Fibroblast of skin of right quadriceps (primary cell): Measurements from ENCODE around the gene PHLPP1.
"Not testable (repeated sequence)": the region's sequence is repeated elsewhere in the genome, so short reads cannot be mapped to it uniquely, and the experiment has no call there.

Experiments
- DNase-seq: peaks from one replicate; pipeline ENCODE4 v3.0.0-alpha.2; 2013

The PHLPP1 gene

DNA sequence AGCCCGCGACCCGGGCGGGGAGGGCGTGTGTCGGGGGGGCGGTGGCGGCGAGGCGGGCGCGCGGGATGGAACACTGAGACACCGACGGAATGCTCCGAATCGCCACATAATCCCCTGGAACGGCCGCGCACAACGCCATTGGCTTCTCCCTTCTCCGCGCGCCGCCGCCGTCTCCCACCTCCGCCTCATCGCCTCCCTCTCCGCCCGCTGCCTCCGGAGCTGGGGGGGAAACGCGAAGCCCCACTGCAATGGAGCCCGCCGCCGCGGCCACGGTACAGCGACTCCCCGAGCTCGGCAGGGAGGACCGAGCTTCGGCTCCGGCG, at the start of gene PHLPP1:
Gene PHLPP1 (plus strand): TSS at position 106 of the 323 bp plus-strand sequence. CDS start 143 bp downstream, at position 249.
- no peak for DNase-seq

- DNase-seq = no peak
Measured at GRCh38 chr18:62669225-62669624, 46.1 kb upstream of the PHLPP1 start.

DNA sequence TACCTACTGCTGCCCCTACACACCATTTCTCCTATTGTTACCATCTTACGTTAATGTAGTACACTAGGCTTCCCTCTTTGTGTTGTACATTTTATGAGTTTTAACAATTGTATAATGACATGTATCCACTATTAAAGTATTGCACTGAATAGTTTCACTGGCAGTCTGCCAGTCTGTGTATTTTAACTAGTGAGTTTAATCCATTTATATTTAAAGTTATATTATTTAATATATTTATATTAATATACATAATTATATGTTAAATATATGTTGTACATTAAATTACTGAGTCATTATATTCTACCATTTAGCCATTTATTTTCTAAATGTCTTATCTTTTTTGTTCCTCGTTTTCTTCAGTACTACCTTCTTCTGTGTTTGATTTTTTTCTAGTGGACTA, 44.8 kb upstream of the PHLPP1 start:
- no peak for DNase-seq

- DNase-seq = no peak
Measured at GRCh38 chr18:62672600-62672999, 42.7 kb upstream of the PHLPP1 start.

GRCh38 chr18:62678847-62679485, 36.4 kb upstream of the PHLPP1 start:
- DNase-seq = no peak

- DNase-seq = no peak
Measured at GRCh38 chr18:62682371-62682770, 33.0 kb upstream of the PHLPP1 start.

DNA sequence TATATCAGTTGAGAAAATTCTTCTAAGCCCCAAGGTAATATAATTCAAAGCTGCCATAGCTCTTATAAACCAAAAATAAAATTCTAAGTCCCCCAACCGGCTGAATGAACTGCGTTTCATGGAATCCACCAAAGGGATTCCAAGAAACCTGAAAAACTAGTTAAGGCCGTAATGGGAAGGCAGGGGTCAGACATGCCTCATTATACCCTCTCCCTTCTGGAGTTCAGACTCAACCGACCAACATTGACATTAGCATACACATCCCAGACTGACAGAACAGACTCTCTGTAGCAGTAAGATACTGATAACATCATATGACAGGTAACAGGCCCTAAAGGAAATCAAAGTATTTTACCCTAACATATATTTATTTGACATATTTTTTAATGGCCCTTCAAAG, 31.4 kb upstream of the PHLPP1 start:
- no peak for DNase-seq

GRCh38 chr18:62688743-62689317, 26.5 kb upstream of the PHLPP1 start:
- no peak for DNase-seq

- no peak for DNase-seq
Measured at GRCh38 chr18:62690236-62690815, 25.0 kb upstream of the PHLPP1 start.

GRCh38 chr18:62693659-62694058, 21.7 kb upstream of the PHLPP1 start:
- DNase-seq = no peak

- no peak for DNase-seq
Measured at GRCh38 chr18:62697636-62698035, 17.7 kb upstream of the PHLPP1 start.

- no peak for DNase-seq
Measured at GRCh38 chr18:62702259-62702658, 13.1 kb upstream of the PHLPP1 start.

- DNase-seq = not testable (repeated sequence)
Measured at GRCh38 chr18:62706879-62707278, 8.5 kb upstream of the PHLPP1 start.

DNA sequence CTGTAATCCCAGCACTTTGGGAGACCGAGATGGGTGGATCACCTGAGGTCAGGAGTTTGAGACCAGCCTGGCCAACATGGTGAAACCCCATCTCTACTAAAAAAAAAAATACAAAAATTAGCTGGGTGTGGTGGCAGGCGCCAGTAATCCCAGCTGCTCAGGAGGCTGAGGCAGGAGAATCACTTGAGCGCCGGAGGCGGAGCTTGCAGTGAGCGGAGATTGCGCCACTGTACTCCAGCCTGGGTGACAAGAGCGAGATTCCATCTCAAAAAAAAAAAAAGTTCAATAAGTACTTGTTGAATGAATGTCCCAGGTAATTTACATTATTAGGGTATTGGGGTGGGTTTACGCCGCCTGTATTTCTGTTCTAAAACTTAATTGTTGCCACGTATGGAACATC, 5.4 kb upstream of the PHLPP1 start:
- DNase-seq = not testable (repeated sequence)

- DNase-seq = peak; percentile 74
Measured at GRCh38 chr18:62710417-62710816, 4.9 kb upstream of the PHLPP1 start.

- DNase-seq = no peak
Measured at GRCh38 chr18:62711781-62712180, 3.6 kb upstream of the PHLPP1 start.

GRCh38 chr18:62713651-62714247, 1.6 kb upstream of the PHLPP1 start:
- DNase-seq = no peak

DNA sequence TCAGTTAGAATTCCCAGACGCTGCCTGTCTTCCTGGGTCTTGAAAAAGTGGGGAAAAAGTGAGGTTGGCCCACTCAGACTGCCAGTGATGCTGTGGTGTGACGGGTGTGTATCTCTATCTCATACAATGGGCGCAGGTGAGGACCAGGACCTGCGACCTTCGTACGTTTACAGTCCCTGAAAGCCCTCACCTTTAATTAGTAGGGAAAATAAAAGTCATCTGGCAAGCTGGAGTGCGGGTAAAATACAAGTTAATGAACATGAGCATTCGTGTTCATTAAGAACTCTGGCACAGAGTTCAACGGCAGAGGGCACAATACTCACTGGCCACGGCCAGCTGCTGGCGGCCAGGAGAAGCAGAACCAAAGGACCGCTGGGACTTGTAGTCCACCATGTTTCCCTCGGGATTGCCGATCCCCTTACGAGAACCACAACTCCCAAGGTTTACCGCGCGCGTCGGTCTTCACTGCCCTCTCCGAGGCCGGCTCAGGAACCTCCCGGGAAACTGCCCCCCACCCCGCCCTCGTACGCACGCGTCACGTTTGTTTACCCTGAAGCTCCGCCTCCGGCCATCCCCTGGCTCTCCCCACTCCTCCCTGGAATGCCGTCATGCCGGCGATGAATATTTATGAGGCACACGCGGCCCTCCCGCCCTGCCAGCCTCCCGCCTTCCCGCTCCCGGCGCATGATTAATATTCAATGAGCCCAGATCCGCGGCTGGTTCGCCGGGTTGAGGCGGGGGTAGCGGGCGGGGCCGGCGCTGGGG, 488 bp upstream of the PHLPP1 start:
- peak; percentile 100 for DNase-seq

- peak; percentile 58 for DNase-seq
Measured at GRCh38 chr18:62715759-62716615, 646 bp downstream of the PHLPP1 start.

DNA sequence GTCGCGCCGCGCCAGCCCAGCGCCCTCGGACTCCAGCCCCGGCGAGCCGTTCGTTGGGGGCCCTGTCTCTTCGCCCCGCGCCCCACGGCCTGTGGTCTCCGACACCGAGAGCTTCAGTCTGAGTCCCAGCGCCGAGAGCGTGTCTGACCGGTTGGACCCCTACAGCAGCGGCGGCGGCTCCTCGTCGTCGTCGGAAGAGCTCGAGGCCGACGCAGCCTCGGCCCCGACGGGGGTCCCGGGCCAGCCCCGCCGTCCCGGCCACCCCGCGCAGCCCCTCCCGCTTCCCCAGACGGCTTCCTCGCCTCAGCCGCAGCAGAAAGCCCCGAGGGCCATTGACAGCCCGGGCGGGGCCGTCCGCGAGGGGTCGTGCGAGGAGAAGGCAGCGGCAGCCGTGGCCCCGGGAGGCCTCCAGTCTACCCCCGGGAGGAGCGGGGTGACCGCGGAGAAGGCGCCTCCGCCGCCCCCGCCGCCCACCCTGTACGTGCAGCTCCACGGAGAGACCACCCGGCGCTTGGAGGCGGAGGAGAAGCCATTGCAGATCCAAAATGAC, 1.4 kb downstream of the PHLPP1 start:
- no peak for DNase-seq

DNA sequence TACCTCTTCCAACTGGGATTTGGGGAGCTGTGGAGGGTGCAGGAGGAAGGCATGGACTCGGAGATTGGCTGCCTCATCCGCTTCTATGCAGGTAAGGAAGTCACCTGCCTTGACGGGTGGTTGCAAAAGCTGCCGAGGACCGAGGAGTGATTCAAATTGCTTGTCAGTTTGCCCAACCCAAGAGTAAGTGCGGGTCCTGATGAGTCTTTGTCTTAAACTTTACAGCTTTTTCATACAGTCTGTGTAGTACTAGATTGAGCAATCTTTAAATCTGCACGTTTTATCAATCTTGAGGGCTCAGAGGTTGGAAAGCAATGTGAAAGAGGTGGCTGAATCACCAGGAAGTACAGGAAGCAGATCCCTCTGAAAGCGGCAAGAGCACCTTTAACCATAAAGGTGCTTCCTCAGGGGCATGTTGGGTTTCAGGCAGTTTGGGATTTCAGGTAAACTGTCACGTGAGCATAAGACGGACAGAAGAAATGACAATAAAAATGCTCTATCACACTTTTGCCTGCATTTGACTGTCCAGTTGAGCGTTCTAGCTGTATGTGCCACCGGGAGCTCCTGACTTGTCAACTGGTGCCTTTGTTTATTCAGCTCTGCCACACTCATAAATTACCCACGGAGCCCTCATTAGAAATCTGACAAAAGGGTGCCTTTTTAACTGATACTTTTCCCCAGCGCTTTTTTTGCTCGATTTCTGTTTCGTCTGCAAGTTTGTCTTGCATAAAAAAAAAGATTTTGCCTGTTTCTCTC, 2.0 kb downstream of the PHLPP1 start:
- peak; percentile 58 for DNase-seq
